Measurements from ENCODE around the gene LOXL1.

LOXL1 gene

GRCh38 chr15:73928971-73929627 lies 2.8 kb downstream of the LOXL1 start:
- no peak for TF ChIP-seq CTCF (conservative IDR thresholded peaks at IDR 0.05; ENCODE audit: low read depth, low read length)
- H3K4me3 ChIP-seq (ENCODE audit: low read length) = peak overlapping the region; percentile 83

GRCh38 chr15:73930371-73930770 lies 4.1 kb downstream of the LOXL1 start:
- no peak for DNase-seq (ENCODE audit: low read depth)
- peak overlapping the region; percentile 12 for H3K4me3 ChIP-seq (ENCODE audit: low read length)
- TF ChIP-seq CTCF (conservative IDR thresholded peaks at IDR 0.05; ENCODE audit: low read depth, low read length) = no peak

More at GRCh38 chr15:73928971-73929627, 2.8 kb downstream of the LOXL1 start:
- DNase-seq (ENCODE audit: low read depth) = no peak

- DNase-seq (ENCODE audit: low read depth) = no peak
- no peak overlapping the region for H3K4me3 ChIP-seq (ENCODE audit: low read length)
- no peak for TF ChIP-seq CTCF (conservative IDR thresholded peaks at IDR 0.05; ENCODE audit: low read depth, low read length)
These were observed 4.6 kb downstream of the LOXL1 start for GRCh38 chr15:73930790-73931281.

GRCh38 chr15:73931441-73931840 lies 5.2 kb downstream of the LOXL1 start:
- no peak for TF ChIP-seq CTCF (conservative IDR thresholded peaks at IDR 0.05; ENCODE audit: low read depth, low read length)
- no peak overlapping the region for H3K4me3 ChIP-seq (ENCODE audit: low read length)
- DNase-seq (ENCODE audit: low read depth) = no peak

- TF ChIP-seq CTCF (conservative IDR thresholded peaks at IDR 0.05; ENCODE audit: low read depth, low read length) = no peak
- no peak overlapping the region for H3K4me3 ChIP-seq (ENCODE audit: low read length)
- DNase-seq (ENCODE audit: low read depth) = no peak
These were observed 6.3 kb downstream of the LOXL1 start for GRCh38 chr15:73932381-73933191.

GRCh38 chr15:73934281-73934680 lies 8.0 kb downstream of the LOXL1 start:
- TF ChIP-seq CTCF (conservative IDR thresholded peaks at IDR 0.05; ENCODE audit: low read depth, low read length) = no peak
- no peak for DNase-seq (ENCODE audit: low read depth)
- H3K4me3 ChIP-seq (ENCODE audit: low read length) = no peak overlapping the region

All from retinal pigment epithelial cell (primary cell).